HG03139 (cell line): ENCODE results near the gene PDE7B.

Experiments
- ATAC-seq: cut with Tn5 transposase; IDR thresholded peaks from one replicate; pipeline ENCODE4 v1.9.1; 2021; ENCODE audit not compliant: unreplicated experiment

The PDE7B gene

GRCh38 chr6:135884136-135884535, 32.6 kb downstream of the PDE7B start:
- ATAC-seq = no peak

DNA sequence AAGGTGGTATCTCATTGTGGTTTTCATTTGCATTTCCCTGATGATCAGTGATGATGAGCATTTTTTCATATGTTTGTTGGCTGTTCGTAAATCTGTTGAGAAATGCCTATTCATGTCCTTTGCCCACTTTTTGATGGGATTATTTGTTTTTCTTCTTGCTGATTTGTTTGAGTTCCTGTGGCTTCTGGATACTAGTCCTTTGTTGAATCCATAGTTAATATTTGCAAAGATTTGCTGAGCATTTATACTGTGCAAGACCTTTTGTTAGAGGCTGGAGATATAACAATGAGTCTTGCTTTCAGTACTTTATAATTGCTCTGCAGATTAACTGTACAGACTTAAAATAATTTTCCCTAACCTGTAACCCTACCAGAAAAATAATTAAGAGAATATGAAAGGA, 35.6 kb downstream of the PDE7B start:
- no peak for ATAC-seq

DNA sequence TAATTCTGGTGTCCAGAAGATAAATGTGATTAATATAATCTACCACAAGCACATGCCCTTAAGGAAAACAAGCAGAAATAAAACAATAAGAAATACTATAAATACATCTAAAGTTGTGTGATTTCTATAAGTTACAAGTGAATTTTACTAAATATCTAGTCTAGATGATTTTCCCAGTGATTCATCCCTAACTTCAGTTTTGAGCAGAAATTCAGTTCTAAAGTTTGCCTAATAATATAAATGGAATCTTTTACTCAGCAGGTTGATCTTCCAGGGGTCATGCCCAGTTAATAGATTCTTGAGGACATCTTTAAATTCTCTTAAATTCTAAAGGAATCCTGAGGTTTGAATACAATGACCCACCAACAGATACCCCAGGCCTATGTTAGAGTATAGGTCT, 37.3 kb downstream of the PDE7B start:
- no peak for ATAC-seq

- ATAC-seq = no peak
Observed at GRCh38 chr6:135890876-135891275, 39.4 kb downstream of the PDE7B start.

DNA sequence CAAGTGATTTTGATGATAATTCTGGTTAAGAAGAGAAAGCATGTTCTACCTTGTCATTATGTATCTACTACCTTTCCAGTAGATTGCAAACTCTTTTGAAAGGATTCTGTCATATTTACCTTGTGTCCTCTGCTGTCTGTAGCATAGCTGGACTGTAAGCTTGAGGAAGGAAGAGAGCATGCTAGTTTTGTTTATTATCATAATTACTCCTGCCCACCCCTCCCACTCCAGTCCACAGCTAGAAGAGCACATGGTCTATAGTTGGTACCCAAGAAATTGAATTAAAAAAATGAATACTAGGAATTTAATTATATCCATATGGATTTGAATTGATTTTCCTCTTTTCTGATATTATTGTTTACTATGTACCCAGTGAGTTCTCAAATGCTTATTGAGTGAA, 40.2 kb downstream of the PDE7B start:
- no peak for ATAC-seq

DNA sequence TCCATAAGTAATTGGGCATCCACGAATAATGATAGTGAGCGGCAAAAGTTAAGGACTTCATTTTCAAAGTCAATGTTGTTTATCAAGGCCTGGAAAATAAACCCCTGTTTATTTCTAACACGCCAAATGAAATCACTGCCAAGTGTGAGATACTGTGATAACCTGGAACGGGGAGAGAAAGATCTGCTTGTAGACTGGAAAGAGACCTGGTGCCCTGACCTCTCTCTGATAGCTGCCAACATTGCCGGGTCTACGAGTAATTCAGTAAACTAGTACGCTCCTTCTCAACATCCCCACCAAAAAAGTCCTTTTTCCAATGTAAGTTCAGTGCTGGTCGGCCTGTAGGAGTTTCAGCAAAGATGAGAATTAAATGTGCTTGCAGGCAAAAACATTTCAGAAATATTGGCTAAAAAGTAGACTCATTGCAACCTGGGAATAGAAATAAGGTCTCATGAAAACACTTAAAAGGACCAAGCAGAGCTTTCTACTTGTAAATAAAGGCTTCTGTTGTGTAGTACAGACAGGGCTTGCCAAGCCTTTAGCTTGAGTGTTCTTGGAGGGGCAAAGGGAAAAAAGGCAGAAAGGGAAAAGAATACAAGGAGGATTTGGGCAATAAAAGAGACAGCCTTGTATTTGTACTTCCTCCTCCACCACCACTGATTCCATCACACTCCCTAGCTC, 43.9 kb downstream of the PDE7B start:
- ATAC-seq = no peak

DNA sequence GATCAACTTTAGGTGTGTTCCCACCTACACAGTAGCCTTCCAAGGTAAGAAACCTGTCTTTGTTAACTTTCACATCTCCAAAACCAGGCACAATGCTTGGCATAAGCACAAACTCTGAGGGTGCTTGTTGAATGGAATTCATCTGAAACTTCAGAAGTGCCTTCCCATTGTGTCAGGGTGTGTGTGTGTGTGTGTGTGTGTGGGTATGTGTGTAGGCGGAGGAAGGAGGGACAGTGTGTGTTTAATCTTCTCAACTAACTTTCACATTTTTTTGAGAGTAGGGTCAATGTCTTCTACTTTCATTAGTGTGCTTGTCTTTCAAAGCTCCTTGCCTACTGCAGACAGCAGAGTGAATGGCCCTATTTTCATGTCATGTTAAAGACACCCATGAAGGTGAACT, 45.6 kb downstream of the PDE7B start:
- ATAC-seq = no peak

DNA sequence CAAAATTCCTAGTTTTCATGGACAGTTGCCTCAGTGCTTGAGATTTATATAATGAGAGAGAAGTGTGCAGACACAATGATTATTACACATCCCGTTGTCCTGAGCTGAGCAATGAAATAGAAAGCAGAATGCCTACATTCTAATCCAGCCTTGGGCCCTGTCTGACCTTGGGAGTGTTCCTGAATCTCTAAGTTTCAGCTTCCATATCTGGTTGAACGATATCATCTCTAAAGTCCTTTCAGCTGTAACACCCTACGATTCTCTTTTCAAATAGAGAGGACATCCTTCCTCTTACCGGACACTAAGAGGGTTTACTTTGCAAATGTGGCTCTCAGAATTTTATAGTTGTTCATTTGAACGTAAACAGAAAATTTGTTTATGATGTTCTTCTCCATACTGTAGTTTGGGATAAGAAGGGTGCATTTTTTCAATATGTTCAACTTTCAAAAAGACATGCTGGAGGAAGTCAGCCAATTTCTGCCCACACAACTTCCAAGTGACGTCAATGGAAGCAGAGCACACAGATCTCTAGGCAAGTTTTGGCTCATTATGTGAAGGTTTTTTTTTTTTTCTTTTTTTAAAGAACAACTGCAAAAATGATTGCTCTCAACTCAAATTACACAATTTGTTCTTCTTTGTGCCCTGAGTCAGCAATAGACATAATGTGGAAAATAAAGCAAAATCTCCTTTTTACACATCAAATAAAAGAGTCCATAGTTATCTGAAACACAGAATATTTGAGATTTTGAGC, 50.4 kb downstream of the PDE7B start:
- ATAC-seq = no peak

GRCh38 chr6:135902756-135903331, 51.3 kb downstream of the PDE7B start:
- ATAC-seq = no peak

DNA sequence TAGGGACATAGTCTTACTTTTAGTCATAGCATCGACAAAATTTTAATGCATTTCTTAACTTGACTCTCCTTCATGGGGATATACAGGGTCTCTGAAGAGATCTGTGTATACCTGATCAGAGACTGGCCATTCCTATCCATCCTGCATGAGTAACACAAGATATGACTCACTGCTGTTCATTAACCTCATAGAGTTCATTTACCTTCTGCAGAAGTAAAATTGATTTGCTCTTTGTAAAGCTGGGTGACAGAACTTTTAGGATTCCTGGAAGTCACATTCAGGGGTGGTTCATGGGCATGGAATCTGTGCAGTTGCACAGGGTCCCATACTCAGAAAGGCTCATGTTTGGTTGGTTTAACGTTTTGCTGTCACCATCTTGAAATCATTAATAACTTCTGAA, 53.2 kb downstream of the PDE7B start:
- ATAC-seq = no peak

GRCh38 chr6:135905604-135906300, 54.3 kb downstream of the PDE7B start:
- no peak for ATAC-seq

DNA sequence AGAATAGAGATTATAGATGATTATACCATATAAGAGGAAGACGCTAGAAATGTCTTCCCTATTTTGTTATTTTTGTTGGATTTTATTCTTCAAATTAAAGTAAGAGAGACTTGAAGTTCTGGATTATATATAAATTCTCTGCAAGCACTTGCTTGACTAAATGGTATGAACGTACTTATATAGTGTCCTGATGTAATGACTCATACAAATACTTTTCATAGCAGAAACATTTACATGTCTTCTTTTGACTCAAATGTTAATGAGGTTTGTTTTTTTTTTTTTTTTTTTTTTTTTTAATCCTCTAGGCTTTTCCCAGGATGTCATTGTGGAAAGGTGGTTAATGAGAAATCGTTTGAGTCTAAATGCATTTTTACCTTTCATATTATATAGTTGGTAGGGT, 55.0 kb downstream of the PDE7B start:
- no peak for ATAC-seq

- no peak for ATAC-seq
Observed at GRCh38 chr6:135906972-135907465, 55.5 kb downstream of the PDE7B start.

DNA sequence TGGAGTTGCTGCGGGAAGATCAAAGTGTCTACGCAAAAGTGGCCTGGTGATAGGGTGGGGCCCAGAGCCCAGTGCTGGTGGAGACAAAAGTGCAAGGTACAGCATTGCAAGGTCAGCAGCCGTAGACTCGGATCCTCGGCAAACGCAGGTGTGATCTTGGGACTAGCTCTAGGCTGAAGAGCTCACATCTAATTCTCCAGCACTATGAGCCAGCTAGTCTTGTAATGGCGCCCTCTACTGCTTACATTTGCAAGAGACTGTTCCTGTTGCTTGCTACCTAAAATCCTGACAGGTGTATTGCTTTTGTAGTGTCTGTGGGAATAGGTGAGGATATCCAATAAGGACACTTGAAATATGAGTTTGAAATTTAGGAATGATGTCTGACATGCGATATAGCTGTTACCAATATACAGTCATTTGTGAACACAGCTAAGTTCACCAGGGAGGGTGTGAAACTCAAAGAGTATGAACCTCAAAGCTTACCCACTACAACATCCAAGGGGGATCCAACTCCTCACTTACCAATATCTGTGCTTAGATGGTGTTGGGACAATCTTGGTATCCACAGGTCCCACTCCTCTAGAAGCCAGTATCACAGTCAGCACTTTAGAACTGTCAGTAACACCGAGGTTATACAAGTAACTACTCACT, 58.4 kb downstream of the PDE7B start:
- peak; percentile 86 for ATAC-seq

DNA sequence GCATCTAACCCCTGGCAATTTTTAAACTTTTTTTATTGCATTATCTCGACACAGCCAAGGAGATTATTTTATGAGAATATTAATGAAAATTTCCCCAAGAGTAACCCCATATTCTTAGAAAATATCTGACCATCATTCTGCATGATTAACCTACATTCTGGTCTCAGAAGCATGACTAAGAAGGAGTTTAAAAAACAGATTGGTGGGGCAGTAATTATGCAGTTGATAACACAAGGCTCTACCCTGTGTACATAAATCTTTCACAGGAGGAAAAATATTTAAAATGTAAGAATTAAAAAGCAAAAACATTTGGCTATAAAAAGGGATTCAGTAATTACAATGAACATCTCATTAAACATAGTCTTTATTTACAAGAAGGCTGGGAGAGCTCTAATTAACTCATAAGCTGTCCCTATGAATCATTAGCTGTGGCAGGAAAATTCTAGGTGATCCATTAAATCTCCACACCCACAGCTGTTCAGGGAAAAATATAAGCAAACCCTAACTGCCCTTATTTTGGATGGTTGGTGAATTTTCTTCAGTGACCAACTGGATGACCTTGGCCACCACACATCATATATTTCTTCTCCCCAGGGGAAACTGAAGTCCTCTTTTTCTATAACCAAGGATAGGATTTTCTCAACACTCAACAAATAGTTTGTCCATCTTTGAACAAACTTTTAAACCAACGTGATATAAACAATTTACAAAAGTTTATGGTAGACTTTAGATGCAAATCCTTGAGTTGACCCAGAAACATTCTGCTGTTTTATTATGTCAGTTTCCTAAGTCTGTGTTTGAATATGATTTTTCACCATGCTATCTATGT, 59.5 kb downstream of the PDE7B start:
- ATAC-seq = no peak

DNA sequence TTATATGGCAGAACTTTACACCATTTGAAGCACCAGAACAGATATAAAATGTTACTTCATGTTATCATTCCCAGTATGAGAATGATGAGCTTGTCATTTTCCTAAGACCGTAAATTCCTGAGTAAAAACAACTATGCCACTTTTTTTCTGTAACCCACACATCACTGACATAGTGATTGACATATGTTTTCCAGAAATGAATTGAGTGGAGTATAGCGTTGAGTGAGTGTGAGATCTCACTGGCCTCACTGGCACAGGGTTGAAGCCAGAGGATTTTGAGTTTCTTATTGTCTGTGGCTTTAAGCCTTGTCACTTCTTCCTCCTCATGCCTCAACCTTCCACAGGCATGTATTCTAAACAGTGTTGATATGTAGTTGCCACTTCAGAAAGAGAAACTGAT, 62.3 kb downstream of the PDE7B start:
- no peak for ATAC-seq

- no peak for ATAC-seq
Observed at GRCh38 chr6:135919026-135919425, 67.5 kb downstream of the PDE7B start.

DNA sequence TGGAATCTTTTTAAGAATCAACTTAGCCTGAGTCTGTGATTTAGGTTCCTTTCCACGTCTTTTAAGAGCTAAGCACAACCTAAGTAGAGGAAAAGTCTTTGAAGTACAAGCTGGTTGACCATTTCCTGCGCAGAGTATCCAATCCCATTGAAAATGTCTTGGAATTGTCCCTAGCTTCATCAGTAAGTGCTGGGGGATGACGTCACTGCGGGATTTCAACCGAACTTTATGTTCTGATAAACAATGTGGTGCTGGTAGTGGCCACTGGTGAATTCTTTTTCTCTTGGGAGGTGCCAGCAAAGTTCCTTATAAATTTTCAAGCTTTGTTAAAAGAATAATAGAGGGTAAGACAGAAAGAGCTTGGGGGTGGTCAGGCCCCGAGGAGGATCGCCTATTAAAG, 69.2 kb downstream of the PDE7B start:
- ATAC-seq = no peak

DNA sequence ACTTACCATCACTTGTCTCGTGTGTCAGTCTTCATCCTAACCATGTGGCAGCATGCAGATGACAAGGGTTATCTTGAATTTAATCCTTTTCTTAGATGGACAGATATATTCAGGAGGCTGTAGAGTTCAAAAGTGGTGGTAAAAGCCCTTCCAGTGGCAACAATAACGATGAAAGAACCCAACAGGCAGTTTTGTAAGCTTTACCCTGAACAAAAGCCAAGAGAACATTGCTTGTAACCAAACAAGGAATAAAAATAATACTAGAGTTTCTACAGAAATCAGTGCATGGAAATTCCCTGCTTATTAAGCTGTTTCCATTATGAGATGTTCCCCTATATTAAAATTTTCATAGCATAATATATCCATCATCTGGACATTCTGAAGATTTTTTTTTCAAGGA, 69.7 kb downstream of the PDE7B start:
- no peak for ATAC-seq

DNA sequence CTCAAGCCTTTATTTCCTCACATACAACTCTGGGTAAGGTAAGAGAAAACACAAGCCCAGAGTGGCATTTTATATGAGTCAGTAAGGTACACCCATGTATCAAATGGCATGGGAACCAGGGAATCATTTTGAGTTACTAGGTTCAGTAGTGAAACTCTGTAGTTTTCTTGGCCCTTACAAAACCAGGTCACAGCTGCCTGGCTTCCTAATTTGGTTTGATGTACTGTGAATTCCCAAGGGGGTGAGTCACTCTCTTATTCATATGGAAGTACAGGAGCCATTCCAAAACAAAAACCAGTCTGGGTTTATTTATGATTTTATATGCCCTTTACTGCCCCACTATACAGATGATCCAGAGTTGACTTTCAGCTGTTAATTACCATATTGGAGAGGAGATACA, 70.7 kb downstream of the PDE7B start:
- no peak for ATAC-seq
